SU-DHL-6 (cell line): ENCODE data around the gene CNKSR3.

Experiments used
- H2AFZ ChIP-seq: fragments of 200-600 bp; sonication (generic); 2 replicates; pipeline ENCODE4 v1.6.1; 2014; ENCODE audit warnings: low read depth, mild to moderate bottlenecking, moderate library complexity, mixed read lengths, antibody characterized with exemption, low read length; ENCODE audit not compliant: severe bottlenecking
- H3F3A ChIP-seq: fragments of 200-600 bp; shearing (Covaris generic); 2 replicates; pipeline ENCODE4 v1.6.0; 2016; ENCODE audit warnings: antibody characterized with exemption, mild to moderate bottlenecking; ENCODE audit not compliant: insufficient read depth
- H3K27ac ChIP-seq: fragments of 200-600 bp; sonication (generic); 2 replicates; pipeline ENCODE4 v1.5.1; 2016; ENCODE audit warnings: low read depth, mild to moderate bottlenecking, low read length, moderate library complexity, mixed read lengths
- H3K27me3 ChIP-seq: fragments of 200-600 bp; sonication (generic), shearing (Covaris generic); 2 replicates; pipeline ENCODE4 v1.6.0; 2014; ENCODE audit warnings: mild to moderate bottlenecking, low read length
- H3K36me3 ChIP-seq: fragments of 200-600 bp; sonication (generic); 2 replicates; pipeline ENCODE4 v1.6.1; 2014; ENCODE audit warnings: mild to moderate bottlenecking, low read length, mixed read lengths
- H3K4me2 ChIP-seq: fragments of 300-600, 200-600 bp; shearing (Covaris generic), sonication (generic); 2 replicates; pipeline ENCODE4 v1.6.0; 2014; ENCODE audit warnings: low read length, low read depth, mild to moderate bottlenecking; ENCODE audit not compliant: poor library complexity, severe bottlenecking
- H3K4me3 ChIP-seq: fragments of 200-600 bp; sonication (generic); 2 replicates; pipeline ENCODE4 v1.5.1; 2014; ENCODE audit warnings: antibody characterized with exemption, low read length, mild to moderate bottlenecking, mixed read lengths; ENCODE audit not compliant: insufficient read depth, poor library complexity, severe bottlenecking
- H3K79me2 ChIP-seq: fragments of 200-600 bp; sonication (generic); 2 replicates; pipeline ENCODE4 v1.6.1; 2014; ENCODE audit warnings: mild to moderate bottlenecking, low read length, moderate library complexity; ENCODE audit not compliant: insufficient read depth
- H3K9ac ChIP-seq: fragments of 200-600 bp; sonication (generic); 2 replicates; pipeline ENCODE4 v1.7.0; 2014; ENCODE audit warnings: mild to moderate bottlenecking, low read length
- H3K9me2 ChIP-seq: fragments of 200-600 bp; sonication (generic); replicated peaks from 2 replicates; pipeline ENCODE4 v1.6.1; 2014; ENCODE audit warnings: low read length; ENCODE audit not compliant: insufficient read depth
- H3K9me3 ChIP-seq: fragments of 200-600 bp; sonication (generic); 2 replicates; pipeline ENCODE4 v1.6.1; 2014; ENCODE audit warnings: low read length, mixed read lengths; ENCODE audit not compliant: insufficient read depth
- H4K20me1 ChIP-seq: fragments of 200-600 bp; sonication (generic); 2 replicates; pipeline ENCODE4 v1.6.1; 2014; ENCODE audit warnings: low read depth, mild to moderate bottlenecking, antibody characterized with exemption, low read length, moderate library complexity, mixed read lengths
- CTCF ChIP-seq: fragments of 200-600 bp; sonication (generic); IDR thresholded peaks from one replicate; pipeline ENCODE4 v1.5.1; 2017; ENCODE audit warnings: antibody characterized with exemption, mild to moderate bottlenecking, low read length, moderate library complexity; ENCODE audit not compliant: insufficient read depth, poor library complexity, severe bottlenecking
- EZH2phosphoT487 ChIP-seq: fragments of 200-600 bp; sonication (generic), shearing (Covaris generic); conservative IDR thresholded peaks from 2 replicates; pipeline ENCODE4 v1.6.1; 2018; ENCODE audit warnings: mild to moderate bottlenecking, antibody characterized with exemption, low read length, moderate library complexity, mixed read lengths

The CNKSR3 gene

GRCh38 chr6:154382740-154383139, 127.7 kb downstream of the CNKSR3 start:
- no peak overlapping the region for H3K4me3 ChIP-seq
- H4K20me1 ChIP-seq: no peaks in the 10 kb centered on the region
- TF ChIP-seq EZH2phosphoT487 (no peak), CTCF (no peak)
- H3K27me3 ChIP-seq: no peaks in the 10 kb centered on the region
- H3K9me2 ChIP-seq: no peaks in the 10 kb centered on the region
- H3K27ac ChIP-seq: no peak overlapping the region
- no peak overlapping the region for H3K9ac ChIP-seq
- no peak overlapping the region for H3K4me2 ChIP-seq
- H3F3A ChIP-seq: no peaks in the 10 kb centered on the region
- no peaks in the 10 kb centered on the region for H3K36me3 ChIP-seq
- no peaks in the 10 kb centered on the region for H3K79me2 ChIP-seq
- H3K9me3 ChIP-seq: no peaks in the 10 kb centered on the region
- no peak overlapping the region for H2AFZ ChIP-seq

- Histone ChIP-seq H3F3A (no peaks in the 10 kb centered on the region), H3K9ac (no peak overlapping the region), H3K36me3 (no peaks in the 10 kb centered on the region), H3K9me2 (no peaks in the 10 kb centered on the region), H2AFZ (no peak overlapping the region), H3K4me3 (no peak overlapping the region), H3K27me3 (no peaks in the 10 kb centered on the region), H3K27ac (no peak overlapping the region), H3K9me3 (no peaks in the 10 kb centered on the region), H3K4me2 (no peak overlapping the region), H3K79me2 (no peaks in the 10 kb centered on the region), H4K20me1 (no peaks in the 10 kb centered on the region)
- no peak for TF ChIP-seq CTCF
- no peak for TF ChIP-seq EZH2phosphoT487
These were observed 128.9 kb downstream of the CNKSR3 start for GRCh38 chr6:154381548-154381947.

GRCh38 chr6:154380741-154381140, 129.7 kb downstream of the CNKSR3 start:
- Histone ChIP-seq H3K9me2 (no peaks in the 10 kb centered on the region), H4K20me1 (no peaks in the 10 kb centered on the region), H3K9me3 (no peaks in the 10 kb centered on the region), H3F3A (no peaks in the 10 kb centered on the region), H3K36me3 (no peaks in the 10 kb centered on the region), H2AFZ (no peak overlapping the region), H3K9ac (no peak overlapping the region), H3K27me3 (no peaks in the 10 kb centered on the region), H3K4me2 (no peak overlapping the region), H3K27ac (no peak overlapping the region), H3K79me2 (no peaks in the 10 kb centered on the region), H3K4me3 (no peak overlapping the region)
- TF ChIP-seq EZH2phosphoT487 (no peak), CTCF (no peak)

- H3K9ac ChIP-seq: no peak overlapping the region
- TF ChIP-seq EZH2phosphoT487 (no peak), CTCF (no peak)
- no peak overlapping the region for H3K27ac ChIP-seq
- no peak overlapping the region for H2AFZ ChIP-seq
- no peak overlapping the region for H3K4me2 ChIP-seq
- no peak overlapping the region for H3K4me3 ChIP-seq
- H3F3A ChIP-seq: no peaks in the 10 kb centered on the region
- no peaks in the 10 kb centered on the region for H4K20me1 ChIP-seq
- no peaks in the 10 kb centered on the region for H3K27me3 ChIP-seq
- H3K36me3 ChIP-seq: no peaks in the 10 kb centered on the region
- H3K9me3 ChIP-seq: no peaks in the 10 kb centered on the region
- no peaks in the 10 kb centered on the region for H3K9me2 ChIP-seq
- no peaks in the 10 kb centered on the region for H3K79me2 ChIP-seq
These were observed 130.9 kb downstream of the CNKSR3 start for GRCh38 chr6:154379585-154379984.
